C1 segment of cervical spinal cord (tissue), 14 donors: ENCODE measurements around the gene RAD51B.
"Not testable (repeated sequence)": the region's sequence is repeated elsewhere in the genome, so short reads cannot be mapped to it uniquely, and the experiment has no call there.

Experiments
- DNase-seq, 14 donors: peaks; one replicate each; lab custom pipeline; 2025; lab: John Stamatoyannopoulos, UW

RAD51B gene

DNA sequence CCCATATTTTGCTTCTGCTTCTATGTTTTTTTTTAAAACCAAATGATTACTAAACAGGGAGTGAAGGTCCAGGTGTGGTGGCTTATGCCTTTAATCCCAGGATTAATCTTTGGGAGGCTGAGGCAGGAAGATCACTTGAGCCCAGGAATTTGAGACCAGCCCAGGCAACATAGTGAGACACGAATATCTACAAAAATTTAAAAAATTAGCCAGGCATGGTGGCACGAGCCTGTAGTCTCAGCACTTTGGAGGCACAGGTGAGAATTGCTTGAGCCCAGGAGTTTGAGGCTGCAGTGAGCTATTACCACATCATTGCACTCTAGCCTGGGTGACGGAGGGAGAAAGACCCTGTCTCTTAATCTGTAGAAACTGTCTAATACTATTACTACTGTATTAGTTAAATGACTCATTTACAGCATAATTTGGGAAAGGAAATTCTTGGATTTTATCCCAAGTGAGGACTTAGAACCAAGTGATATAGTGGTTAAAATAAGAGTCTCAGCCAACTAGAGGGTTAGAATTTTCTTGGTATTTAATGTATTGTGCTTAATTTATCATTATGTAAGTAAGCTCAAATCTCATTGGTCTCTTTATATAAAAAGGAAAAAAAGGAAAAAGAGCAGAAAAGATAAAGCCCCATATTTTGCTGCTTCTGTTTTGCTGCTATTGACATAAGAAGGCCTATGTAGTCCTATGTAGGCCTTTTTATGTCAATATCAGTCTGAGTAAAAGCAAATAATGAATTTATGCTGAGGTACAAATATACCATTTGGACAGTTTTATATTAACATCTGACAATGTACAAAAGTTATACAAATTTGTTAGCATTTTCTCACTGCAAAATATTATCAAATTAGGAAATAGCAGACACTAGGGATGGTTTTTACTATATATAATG is 163.4 kb downstream of the RAD51B start:
- no peak for DNase-seq

DNA sequence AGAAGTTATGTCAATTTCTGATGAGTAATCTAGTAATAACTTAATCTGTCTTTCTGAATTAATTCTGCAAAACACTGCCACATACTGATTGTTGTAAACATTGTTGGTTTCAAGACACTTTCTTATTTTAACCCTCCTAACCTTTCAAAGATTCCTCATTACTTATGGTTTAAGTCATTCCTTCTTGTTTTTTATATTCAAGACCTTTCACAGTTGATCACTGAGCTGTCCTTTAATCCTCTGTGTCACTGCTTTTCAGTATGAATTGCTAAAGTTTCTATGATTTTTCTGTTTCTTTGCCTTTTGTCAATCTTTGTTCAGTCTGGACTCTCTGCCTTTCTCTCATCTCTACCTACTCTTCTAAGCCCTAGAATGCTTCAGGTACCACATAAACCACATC is 164.7 kb downstream of the RAD51B start:
- no peak for DNase-seq

DNA sequence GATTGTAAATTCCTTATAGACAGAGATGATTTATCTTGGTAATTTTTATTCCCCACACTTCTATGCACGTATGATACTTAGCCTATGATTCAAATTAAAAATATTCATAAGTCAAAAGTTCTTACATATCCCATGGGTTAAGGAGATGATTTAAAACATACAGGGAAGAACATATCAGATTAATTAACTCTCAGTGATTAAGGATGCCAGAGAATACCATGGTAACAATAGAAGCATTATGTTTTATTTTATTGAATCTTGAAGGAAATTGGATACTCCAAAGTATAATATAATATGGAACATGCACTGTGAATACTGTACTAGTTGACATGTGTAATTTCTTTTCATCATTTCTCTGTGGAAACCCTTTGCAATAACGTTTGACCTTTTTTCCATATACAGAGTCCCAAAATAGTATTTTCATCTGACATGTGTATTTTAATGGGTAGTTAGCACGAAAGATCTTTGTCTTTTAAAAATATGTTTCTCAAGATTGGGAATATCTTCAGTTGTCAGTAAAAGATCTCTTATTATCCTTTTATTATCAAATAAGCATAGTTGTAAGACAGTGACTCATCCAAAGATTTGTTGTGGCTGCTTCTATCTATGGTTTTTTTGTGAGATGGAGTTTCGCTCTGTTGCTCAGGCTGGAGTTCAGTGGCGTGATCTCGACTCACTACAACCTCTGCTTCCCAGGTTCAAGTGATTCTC is 166.7 kb downstream of the RAD51B start:
- no peak for DNase-seq

DNA sequence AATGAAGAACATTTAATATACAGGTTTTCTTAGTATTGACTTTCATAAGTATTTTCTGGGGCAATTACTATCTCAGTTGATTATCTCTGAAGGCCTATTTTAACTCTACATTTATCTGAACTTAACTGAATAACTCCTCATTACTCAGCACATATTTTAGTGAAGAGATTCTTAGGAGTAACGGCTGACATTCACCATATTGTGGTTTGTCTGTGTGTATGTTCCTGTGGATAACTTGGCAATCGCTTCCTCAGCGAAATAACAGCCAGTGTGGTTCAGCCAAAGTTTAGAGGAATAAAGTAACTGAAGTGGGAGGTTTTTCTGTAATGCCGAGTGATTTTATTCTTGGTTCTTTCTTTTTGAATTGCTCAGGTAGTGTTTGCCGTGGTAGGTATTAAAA is 168.0 kb downstream of the RAD51B start:
- DNase-seq = no peak

DNA sequence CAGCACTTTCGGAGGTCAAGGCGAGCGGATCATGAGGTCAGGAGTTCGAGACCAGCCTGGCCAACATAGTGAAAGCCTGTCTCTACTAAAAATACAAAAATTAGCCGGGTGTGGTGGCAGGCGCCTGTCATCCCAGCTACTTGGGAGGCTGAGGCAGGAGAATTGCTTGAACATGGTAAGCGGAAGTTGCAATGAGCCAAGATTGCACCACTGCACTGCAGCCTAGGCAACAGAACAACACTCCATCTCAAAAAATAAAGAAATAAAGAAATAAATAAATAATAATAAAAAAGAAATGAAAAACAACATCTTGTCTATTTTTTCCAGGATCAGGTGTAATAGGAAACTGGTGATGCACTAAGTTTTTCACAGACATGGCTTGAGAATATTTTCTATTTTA is 168.6 kb downstream of the RAD51B start:
- DNase-seq = not testable (repeated sequence)

DNA sequence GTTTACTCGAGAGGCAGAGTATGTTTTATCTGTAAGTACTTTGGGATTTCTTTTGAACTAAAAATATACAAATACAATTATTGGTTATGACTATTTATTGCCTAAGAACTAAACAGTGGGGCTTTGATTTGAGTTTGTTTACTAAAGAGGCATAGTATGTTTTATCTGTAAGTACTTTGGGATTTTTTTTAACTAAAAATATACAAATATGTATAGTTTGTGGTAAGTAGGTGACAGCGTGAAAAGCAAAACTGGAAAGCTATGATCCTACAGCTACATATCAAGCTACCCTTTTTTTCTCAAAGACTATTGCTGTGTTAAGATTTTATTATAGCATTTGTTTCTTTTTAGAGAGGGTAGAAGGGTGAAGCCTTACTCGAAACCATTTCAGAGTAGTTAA is 171.0 kb downstream of the RAD51B start:
- DNase-seq = no peak

DNA sequence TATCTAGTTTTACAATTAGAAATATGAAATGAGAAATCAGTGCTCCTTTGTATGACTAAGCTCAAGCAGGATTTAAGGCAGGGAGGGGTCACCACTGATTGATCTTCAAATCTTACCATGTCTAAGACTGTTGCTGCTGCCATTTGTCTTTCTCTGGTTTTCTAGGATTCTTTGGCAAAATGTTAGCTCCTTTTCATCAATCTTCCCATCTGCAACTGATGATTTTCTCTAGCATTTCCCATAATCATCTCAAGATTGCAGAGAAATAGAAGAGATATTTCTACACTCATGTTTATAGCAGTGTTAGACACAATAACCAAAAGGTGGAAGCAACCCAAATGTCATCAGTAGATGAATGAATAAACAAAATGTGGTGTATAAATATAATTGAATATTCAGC is 175.0 kb downstream of the RAD51B start:
- DNase-seq = no peak

DNA sequence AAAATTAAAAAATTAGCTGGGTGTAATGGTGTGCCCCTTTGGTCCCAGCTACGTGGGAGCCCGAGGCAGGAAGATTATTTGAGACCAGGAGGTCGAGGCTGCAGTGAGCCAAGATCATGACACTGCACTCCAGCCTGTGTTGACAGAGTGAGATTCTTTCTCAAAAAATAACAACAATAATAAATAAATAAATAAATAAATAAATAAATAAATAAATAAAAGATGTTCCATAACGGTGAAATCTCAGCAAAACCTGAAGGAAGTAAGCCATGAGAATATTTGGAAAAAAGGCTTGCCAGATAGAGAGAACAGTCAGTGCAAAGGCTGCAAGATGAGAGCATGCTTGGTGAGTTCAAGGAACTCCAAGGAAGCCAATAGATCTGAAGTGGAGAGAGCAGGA is 176.7 kb downstream of the RAD51B start:
- DNase-seq = no peak

DNA sequence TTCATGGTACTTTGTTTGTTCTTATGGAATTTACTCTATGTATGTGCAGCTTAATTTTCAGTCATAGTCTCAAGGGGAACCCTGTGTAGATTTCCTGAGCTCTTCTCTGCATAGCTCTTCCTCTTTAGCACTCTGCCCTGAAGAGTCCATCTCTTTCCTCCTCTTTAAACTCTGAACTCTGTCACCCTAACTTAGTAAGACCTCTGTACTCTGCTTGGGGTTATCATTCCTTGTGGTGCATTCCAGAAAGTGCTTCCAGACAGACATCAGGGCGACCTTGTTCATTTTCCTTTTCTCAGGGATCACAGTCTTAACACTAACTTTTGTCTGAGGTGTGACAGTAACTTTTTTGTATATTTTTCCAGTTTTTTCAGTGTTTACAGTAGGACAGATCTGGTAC is 179.3 kb downstream of the RAD51B start:
- no peak for DNase-seq

DNA sequence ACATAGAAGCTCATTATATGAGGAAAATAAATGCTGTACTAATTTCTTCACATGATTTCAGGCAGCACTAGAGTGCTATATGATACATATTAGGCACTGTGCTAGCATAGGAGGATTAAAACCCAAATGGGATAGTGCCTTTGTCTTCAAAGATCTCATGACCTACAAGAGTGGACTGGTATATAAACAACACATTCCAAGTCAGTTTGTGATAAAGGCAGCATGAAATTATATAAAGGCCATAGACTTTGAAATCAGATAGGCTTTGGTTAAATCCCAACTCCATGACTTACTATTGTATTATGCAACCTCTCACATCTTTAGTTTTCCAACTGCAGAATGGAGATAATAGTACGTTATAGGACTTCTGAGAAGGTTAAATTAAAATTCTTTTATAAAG is 179.7 kb downstream of the RAD51B start:
- no peak for DNase-seq

DNA sequence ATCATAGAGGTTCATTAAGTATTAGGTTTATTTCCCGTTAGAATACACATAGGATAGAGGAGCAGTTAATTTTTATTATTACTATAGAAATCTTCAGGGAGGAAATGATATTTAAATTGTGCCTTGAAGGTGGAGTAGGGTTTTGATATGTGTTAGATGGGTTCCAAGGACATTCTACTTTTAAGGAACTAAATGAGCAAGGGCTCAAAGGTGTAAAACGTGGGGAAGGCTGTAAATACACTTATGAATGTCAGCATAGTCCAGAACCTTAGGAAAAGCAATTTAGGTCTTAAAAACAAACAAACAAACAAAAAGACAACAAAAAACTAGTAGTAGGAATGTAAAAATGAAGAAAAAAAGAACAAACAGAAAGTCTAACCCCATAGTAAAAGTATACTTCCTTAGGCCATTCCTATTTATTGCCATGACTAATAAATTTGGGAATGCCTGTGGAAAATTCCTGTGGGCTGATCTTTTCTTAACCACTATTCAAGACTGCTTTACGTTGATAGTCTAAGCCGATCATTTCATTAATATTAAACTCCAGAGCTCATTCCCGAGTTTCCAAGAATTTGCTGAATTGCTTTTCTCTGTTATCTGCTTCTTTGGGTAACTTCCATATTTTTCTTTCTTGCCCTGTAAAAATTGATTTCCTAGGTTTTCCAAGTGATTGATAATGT is 180.3 kb downstream of the RAD51B start:
- DNase-seq = no peak

DNA sequence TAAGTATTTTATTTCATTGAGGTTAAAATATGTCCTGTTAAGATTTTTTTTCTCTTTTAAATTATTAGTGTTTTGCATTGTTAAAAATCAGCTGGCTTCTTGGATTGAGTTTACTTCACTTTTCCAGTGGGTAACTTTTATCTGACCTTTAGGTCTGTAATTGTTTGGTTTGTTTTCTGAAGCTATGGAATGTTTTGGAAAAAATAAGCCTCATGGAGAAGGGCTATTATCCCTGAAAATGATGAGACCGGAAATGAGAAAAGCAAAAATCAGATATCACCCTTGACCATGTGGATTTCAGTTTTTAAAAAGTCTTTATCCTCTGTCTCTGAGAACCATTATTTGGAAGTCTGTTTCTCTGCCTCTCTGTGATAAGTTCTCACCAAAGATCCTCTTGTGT is 180.9 kb downstream of the RAD51B start:
- DNase-seq = no peak

DNA sequence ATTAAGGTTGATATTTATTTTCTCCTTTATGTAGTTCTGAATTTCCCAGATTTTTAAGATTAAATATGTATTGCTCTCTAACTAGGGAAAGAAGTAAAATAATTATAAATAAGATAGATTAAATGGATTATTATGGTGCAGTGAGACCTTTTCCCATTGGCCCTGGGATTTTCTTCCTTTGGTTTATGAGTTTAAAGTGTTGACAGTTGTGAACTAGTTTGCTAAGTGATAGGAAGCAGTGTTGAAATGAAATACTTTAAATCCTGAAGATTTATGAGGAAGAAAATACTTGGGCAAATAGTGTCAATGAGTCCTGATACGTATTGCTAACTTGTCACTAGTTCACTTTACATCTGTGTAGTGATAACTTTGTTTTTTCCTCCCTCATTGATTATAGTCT is 188.9 kb downstream of the RAD51B start:
- DNase-seq = no peak

DNA sequence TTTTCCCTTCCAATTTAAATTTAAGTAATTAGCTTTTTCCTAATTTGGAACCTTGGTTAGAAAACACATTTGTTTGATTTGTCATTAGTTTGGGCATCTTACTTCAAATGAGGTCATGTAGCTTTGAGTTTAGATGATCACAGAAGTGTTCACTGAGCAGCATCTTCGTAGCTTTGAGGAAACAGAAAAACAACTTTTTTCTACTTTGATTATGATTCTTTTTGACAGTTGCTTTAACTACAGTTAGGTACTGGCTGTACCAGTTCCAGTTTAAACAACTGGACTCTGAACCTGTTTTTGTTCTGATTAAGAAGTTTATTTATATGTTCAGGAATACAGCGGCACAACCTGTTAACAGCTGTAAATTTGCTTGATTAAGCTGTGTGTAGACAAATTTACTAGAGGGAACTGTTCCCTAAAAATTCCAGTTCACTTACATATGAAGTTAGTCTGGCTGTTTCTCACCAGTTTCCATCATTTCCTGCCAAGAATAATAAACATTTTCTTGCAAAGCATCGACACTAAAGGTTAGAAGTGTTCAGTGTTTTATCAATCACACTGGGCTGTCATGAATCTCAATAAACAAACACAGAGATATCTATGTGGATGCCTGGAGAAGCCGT is 191.9 kb downstream of the RAD51B start:
- no peak for DNase-seq

DNA sequence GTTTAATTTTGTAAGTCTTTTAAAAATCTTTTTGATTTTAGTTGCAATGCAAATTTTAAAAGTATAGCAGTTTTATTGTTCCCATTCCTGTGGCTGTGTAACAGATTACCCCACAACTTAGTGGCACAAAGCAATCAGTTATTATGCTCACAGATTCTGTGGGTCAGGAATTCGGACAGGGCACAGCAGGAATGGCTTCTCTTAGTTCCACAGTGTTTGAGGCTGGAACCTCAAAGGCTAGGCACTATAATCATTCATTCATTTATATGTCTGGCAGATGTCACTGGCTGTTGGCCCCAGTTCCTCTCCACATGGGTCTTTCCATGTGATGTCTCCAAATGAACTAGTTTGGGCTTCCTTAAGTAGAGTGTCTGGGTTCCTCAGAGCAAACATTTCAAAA is 193.3 kb downstream of the RAD51B start:
- DNase-seq = no peak

DNA sequence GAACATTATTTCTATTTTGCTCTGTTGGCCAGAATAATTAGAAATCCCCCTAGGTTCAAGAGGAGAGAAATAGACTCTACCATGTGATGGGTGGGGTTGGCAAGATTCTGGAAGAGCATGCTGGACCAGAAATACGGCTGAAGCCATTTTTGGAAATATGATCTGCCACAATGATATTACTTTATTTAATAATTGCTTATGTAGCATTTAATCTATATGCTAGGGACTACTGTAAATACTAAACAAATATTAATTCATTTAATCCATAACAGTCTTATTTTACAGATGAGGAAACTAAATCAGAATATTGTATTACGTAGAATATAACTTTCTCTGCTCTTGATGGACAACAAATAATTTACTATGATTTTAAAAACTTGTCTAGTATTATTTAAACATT is 193.7 kb downstream of the RAD51B start:
- no peak for DNase-seq

DNA sequence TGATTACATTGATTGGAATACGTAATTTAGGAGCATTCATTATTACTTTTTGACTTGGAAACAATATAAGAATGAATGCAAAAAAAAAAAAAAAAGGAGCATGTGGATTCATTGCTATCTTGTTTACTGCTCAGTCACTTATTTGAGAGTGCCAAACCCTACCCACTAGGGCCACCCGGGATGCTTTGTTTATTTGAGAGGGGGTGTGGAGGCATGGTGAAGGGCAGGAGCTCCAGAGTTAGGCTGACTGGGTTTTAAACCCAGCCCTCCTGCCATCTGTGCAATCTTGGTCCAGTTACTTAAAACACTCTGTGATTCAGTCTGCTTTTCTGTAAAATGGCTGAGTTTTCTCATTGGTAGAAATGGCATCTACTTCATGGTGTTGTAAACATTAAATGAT is 195.2 kb downstream of the RAD51B start:
- DNase-seq = no peak

DNA sequence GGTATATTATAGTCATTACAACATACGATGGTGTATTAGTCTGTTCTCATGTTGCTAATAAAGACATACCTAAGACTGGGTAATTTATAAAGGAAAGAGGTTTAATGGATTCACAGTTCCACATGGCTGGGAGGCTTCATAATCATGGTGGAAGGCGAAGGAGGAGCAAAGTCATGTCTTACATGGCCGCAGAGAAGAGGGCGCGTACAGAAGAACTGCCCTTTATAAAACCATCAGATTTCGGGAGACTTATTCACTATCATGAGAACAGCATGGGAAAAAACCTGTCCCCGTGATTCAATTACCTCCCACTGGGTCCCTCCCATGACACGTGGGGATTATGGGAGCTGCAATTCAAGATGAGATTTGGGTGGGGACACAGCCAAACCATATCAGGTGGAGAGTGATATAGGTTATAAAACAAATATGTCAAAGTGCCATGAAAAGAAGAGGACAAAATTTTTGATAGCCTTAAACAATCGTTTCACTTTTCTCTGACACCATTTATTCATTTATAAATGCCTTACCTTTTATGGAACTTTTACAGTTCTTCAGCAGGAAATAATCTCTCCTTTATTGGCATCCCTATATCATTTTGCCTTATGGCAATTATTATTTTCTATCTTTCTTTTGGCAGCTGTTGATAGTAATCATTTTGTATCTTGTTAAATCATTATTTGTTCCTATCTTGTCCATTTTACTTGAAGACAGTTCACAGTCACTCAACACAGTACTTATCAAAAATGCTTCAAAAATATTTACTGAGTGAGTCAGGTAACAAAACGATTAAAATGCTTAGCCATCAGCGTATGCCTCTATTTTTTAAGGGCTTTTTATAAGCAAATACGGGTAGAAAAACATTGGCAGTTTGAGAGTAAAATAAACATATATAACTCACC is 196.0 kb downstream of the RAD51B start:
- DNase-seq = no peak

DNA sequence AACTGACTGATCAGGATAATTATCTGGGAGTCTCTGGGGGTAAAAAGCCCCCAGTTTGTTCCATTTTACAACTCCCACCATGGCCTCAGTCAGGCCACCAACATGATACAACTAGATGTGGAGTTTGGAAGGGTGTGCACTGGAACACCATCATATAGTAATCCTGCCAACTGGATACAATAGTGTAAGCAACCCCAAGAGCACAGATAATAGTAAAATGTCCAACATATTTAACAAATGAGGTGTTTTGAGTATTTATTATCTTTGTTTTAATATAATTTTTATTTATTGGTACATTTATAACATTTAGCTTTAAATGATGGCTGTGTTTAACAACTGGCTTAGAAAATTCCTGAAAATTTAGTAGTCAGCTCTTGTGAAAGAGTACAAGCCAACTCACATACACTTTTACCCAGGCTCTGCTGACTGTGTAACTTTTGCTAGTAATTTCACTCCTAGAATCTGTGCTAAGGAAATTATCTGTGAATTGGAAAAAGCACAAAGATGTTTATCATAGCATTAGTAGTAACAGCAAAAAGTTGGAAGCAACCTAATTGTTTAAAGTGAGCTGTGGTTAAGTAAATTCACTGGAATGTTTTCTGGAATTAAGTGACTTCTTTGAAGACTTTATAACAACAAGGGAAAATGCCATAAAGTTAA is 196.8 kb downstream of the RAD51B start:
- no peak for DNase-seq

DNA sequence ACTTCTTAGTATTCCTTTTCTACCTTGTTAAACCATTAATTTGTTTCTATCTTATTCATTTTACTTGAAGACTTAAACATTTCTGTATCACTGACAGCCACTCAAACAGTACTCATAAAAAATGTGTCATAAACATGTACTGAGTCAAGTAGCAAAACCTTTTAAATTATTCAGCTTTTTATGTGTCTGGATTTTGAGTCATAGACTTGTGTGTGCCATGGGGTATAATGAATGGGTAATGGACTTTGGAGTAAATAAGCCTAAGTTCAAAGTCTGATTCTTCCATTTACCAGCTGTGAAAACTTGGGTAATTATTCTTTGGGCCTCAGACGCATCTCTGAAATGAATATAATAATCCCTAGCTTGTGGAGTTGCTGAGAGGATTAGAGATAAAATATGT is 199.0 kb downstream of the RAD51B start:
- DNase-seq = no peak

DNA sequence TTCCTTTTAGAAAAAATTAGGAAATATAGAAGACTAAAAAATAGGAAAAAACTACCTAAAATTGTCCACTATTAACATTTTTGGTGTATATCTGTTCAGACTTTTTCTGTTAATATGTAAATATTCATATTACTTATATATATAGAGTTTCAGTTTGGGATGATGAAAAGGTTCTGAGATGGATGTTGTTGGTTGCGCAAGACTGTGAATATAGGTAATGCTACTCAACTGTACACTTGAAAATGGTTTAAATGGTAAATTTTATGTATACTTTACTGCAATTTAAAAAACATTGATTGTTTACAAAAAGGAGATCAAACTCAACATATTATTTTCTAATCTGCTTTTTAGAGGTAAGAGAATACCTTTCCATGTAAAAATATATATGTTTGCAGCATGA is 200.9 kb downstream of the RAD51B start:
- no peak for DNase-seq
